ENCODE measurements around the gene TIFAB.

Gene TIFAB

DNA sequence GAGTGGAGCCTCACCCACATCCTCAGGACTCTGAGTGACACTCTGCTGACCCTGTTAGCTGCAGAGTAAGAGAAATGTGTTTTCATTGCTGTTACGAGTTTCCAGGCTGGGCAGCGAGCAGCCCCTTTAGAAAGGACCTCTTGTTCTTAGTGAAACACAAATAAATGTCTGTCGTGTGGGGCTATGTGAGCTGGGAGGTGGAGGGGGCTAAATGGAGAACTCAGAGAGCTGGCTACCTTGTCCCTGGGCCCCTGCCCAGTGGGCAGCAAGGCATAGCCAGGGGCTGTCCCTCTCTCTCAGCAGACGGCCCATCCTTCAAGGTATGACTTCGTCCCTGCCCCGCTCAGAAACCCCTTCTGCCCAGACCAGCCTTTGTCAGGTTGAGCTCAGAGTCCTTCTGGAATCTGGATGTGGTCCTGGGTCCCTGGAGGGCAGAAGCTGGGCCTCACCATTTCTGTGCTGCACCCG is 15.2 kb downstream of the TIFAB start:
- no peak overlapping the region for H3K27ac ChIP-seq (ENCODE audit: low read length)
- H3K79me2 ChIP-seq (ENCODE audit: insufficient read depth, low read length): no peaks in the 10 kb centered on the region
- no peak for ATAC-seq (ENCODE audit: insufficient read depth, low read depth)
- H3K4me1 ChIP-seq (ENCODE audit: insufficient read depth, low read length): no peaks in the 10 kb centered on the region
- peak; percentile 0 for DNase-seq
- H3K27me3 ChIP-seq (ENCODE audit: insufficient read depth, low read length, poor library complexity): no peaks in the 10 kb centered on the region
- H4K20me1 ChIP-seq (ENCODE audit: insufficient read depth, low read length): no peaks in the 10 kb centered on the region
- no peak overlapping the region for H3K4me3 ChIP-seq (ENCODE audit: low read depth in 1 of 2, low read length in 2 of 2)
- H2AFZ ChIP-seq (ENCODE audit: low read depth, low read length): no peak overlapping the region
- no peaks in the 10 kb centered on the region for H3K36me3 ChIP-seq (ENCODE audit: insufficient read depth, low read length)
- no peak for TF ChIP-seq EZH2 (IDR thresholded peaks at IDR 0.05; ENCODE audit: borderline replicate concordance, low read depth, low read length, severe bottlenecking)
- TF ChIP-seq, protein P1, sequence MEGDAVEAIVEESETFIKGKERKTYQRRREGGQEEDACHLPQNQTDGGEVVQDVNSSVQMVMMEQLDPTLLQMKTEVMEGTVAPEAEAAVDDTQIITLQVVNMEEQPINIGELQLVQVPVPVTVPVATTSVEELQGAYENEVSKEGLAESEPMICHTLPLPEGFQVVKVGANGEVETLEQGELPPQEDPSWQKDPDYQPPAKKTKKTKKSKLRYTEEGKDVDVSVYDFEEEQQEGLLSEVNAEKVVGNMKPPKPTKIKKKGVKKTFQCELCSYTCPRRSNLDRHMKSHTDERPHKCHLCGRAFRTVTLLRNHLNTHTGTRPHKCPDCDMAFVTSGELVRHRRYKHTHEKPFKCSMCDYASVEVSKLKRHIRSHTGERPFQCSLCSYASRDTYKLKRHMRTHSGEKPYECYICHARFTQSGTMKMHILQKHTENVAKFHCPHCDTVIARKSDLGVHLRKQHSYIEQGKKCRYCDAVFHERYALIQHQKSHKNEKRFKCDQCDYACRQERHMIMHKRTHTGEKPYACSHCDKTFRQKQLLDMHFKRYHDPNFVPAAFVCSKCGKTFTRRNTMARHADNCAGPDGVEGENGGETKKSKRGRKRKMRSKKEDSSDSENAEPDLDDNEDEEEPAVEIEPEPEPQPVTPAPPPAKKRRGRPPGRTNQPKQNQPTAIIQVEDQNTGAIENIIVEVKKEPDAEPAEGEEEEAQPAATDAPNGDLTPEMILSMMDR (IDR thresholded peaks at IDR 0.05; ENCODE audit: borderline replicate concordance, extremely low read depth, low read length, poor library complexity, severe bottlenecking): no peak
- no peak overlapping the region for H3K9ac ChIP-seq (ENCODE audit: low read depth, low read length)
- H3K4me2 ChIP-seq (ENCODE audit: insufficient read depth, low read length): no peak overlapping the region
- H3K9me3 ChIP-seq (ENCODE audit: insufficient read depth, low read length, severe bottlenecking): no peaks in the 10 kb centered on the region

DNA sequence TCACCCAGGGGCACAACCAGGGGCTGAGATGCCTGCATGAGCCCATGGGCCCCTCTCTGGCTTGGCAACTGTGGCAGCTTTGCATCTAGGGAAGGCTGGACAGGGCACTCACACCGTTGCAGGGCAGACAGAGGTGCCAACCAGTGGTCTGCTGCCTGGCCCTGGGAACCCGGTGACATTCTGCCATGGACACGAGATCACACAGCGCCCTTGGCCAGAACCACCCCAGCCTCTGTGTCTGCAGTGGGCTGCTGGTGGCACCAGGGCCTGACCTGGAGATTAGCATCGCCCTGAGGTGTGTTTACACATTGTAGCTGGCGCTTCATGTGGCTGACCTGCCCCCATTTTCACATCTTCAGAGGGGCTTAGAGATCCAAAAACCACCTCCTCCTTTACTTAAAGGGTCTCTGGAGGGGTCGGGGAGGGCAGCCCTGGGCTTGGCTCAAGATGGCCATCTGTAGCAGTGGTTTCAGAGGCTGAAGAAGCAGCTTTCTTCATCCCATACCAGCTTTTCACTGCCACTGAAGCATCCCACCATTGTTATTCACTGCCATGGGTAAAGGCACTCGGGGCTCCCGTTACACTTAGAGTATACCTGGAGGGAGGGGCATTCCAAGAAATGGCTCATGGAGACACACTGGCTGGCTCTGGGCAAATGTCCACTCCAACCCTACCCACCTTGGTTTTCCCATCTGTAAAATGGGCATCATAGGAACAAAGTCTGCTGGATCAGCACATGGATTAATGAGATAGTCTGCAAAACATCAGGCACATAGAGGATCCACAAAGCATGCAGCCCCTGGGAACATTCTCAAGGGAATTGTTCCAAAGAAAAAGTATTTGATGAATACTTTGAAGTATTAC is 16.5 kb downstream of the TIFAB start:
- no peaks in the 10 kb centered on the region for H4K20me1 ChIP-seq (ENCODE audit: insufficient read depth, low read length)
- no peaks in the 10 kb centered on the region for H3K9me3 ChIP-seq (ENCODE audit: insufficient read depth, low read length, severe bottlenecking)
- no peak for TF ChIP-seq EZH2 (IDR thresholded peaks at IDR 0.05; ENCODE audit: borderline replicate concordance, low read depth, low read length, severe bottlenecking)
- TF ChIP-seq, protein P1 (IDR thresholded peaks at IDR 0.05; ENCODE audit: borderline replicate concordance, extremely low read depth, low read length, poor library complexity, severe bottlenecking): no peak
- H3K27ac ChIP-seq (ENCODE audit: low read length): no peak overlapping the region
- no peaks in the 10 kb centered on the region for H3K4me1 ChIP-seq (ENCODE audit: insufficient read depth, low read length)
- H3K27me3 ChIP-seq (ENCODE audit: insufficient read depth, low read length, poor library complexity): no peaks in the 10 kb centered on the region
- no peak for ATAC-seq (ENCODE audit: insufficient read depth, low read depth)
- H3K79me2 ChIP-seq (ENCODE audit: insufficient read depth, low read length): no peaks in the 10 kb centered on the region
- H3K4me2 ChIP-seq (ENCODE audit: insufficient read depth, low read length): no peak overlapping the region
- no peak overlapping the region for H2AFZ ChIP-seq (ENCODE audit: low read depth, low read length)
- peak; percentile 2 for DNase-seq
- H3K36me3 ChIP-seq (ENCODE audit: insufficient read depth, low read length): no peaks in the 10 kb centered on the region
- no peak overlapping the region for H3K9ac ChIP-seq (ENCODE audit: low read depth, low read length)
- H3K4me3 ChIP-seq (ENCODE audit: low read depth in 1 of 2, low read length in 2 of 2): no peak overlapping the region

DNA sequence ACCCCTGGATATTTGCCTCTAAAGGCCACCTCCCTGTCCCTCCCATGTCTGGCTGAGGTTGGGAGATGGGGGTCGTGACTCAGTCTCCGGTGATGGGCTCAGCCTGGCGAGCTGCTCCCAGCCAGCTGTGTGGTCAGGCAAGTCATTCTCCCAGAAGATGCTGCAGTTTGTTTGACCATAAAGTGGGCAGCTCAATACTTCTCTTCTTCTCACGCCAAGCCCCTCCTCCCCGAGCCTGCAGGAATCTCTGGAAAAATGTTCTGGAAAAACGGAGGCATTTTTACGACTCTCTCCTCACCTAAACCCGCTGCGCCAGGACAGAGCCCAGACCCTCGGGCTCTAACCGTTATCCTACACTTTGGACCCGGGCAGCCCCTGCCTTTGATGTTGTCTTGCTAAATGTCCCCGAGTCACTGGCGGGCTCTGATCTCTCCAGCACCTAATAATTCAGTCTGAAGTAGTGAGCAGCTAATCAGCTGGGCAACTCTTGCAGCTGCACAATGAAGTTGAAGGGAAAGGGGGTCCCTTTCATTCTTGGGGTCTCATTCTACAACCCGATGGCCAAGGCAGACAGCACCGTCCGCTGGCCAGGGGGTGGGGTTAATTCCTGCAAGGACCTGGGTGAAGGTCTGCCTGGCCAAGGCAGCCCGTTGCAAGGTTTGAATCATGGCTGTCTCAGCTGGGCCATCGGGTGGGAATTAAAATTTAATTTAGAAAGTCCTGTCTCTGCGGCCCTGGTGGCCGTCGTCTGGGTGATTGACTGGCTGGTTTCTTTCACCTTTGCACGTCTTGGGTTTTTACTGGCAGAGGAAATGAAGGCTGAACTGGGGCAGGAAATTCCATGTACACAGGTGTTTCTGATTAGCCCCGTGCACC is 17.3 kb downstream of the TIFAB start:
- DNase-seq: peak; percentile 2
- H3K9ac ChIP-seq (ENCODE audit: low read depth, low read length): no peak overlapping the region
- no peak overlapping the region for H3K4me2 ChIP-seq (ENCODE audit: insufficient read depth, low read length)
- H3K79me2 ChIP-seq (ENCODE audit: insufficient read depth, low read length): no peaks in the 10 kb centered on the region
- no peaks in the 10 kb centered on the region for H4K20me1 ChIP-seq (ENCODE audit: insufficient read depth, low read length)
- no peaks in the 10 kb centered on the region for H3K36me3 ChIP-seq (ENCODE audit: insufficient read depth, low read length)
- ATAC-seq (ENCODE audit: insufficient read depth, low read depth): no peak
- H3K4me3 ChIP-seq (ENCODE audit: low read depth in 1 of 2, low read length in 2 of 2): no peak overlapping the region
- no peaks in the 10 kb centered on the region for H3K4me1 ChIP-seq (ENCODE audit: insufficient read depth, low read length)
- H2AFZ ChIP-seq (ENCODE audit: low read depth, low read length): no peak overlapping the region
- TF ChIP-seq, protein P1 (IDR thresholded peaks at IDR 0.05; ENCODE audit: borderline replicate concordance, extremely low read depth, low read length, poor library complexity, severe bottlenecking): no peak
- no peak for TF ChIP-seq EZH2 (IDR thresholded peaks at IDR 0.05; ENCODE audit: borderline replicate concordance, low read depth, low read length, severe bottlenecking)
- no peak overlapping the region for H3K27ac ChIP-seq (ENCODE audit: low read length)
- H3K27me3 ChIP-seq (ENCODE audit: insufficient read depth, low read length, poor library complexity): no peaks in the 10 kb centered on the region
- no peaks in the 10 kb centered on the region for H3K9me3 ChIP-seq (ENCODE audit: insufficient read depth, low read length, severe bottlenecking)

Data from DND-41 (cell line).